ENCODE results near the gene NEB.

NEB gene

DNA sequence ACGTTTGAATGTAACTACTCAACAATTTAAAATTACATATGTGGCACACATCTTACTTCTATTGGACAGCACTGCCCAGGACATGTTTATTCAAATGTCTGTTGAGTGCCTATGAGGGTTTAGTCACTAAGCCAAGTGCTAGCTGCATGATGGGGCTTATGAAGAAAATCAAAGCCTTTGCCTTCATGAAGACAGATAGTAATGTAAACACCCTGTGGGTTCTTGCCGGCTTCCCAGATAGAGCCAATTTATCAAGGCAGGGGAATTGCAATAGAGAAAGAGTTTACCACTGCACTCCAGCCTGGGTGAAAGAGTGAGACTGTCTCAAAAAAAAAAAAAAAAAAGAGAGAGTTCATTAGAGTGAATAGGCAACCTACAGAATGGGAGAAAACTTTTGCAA lies 43.7 kb upstream of the NEB start:
- Histone ChIP-seq H3K4me1 (ENCODE audit: low read length) (no peaks in the 10 kb centered on the region), H3K79me2 (ENCODE audit: low read length) (no peaks in the 10 kb centered on the region), H3F3A (ENCODE audit: insufficient read depth, low read length) (no peaks in the 10 kb centered on the region), H2AFZ (ENCODE audit: low read length) (no peak overlapping the region), H3K9ac (ENCODE audit: low read length) (no peak overlapping the region), H3K27ac (ENCODE audit: low read length) (no peak overlapping the region), H3K4me3 (ENCODE audit: low read length) (no peak overlapping the region), H3K4me2 (ENCODE audit: low read depth, low read length) (no peak overlapping the region), H3K36me3 (replicated peaks; ENCODE audit: insufficient read depth, low read length) (no peaks in the 10 kb centered on the region; the same call in 1 of the 2 replicates), H3K9me2 (replicated peaks; ENCODE audit: insufficient read depth, low read length) (no peaks in the 10 kb centered on the region), H3K9me3 (replicated peaks; ENCODE audit: insufficient read depth, low read length) (no peaks in the 10 kb centered on the region), H3K27me3 (replicated peaks; ENCODE audit: insufficient read depth, low read length) (no peaks in the 10 kb centered on the region), H4K20me1 (ENCODE audit: insufficient read depth, low read length) (no peaks in the 10 kb centered on the region)
- TF ChIP-seq EZH2 (optimal IDR thresholded peaks at IDR 0.05; ENCODE audit: low read depth, low read length) (no peak), EZH2phosphoT487 (IDR thresholded peaks at IDR 0.05; ENCODE audit: low read length) (no peak)
- TF ChIP-seq, protein P1, sequence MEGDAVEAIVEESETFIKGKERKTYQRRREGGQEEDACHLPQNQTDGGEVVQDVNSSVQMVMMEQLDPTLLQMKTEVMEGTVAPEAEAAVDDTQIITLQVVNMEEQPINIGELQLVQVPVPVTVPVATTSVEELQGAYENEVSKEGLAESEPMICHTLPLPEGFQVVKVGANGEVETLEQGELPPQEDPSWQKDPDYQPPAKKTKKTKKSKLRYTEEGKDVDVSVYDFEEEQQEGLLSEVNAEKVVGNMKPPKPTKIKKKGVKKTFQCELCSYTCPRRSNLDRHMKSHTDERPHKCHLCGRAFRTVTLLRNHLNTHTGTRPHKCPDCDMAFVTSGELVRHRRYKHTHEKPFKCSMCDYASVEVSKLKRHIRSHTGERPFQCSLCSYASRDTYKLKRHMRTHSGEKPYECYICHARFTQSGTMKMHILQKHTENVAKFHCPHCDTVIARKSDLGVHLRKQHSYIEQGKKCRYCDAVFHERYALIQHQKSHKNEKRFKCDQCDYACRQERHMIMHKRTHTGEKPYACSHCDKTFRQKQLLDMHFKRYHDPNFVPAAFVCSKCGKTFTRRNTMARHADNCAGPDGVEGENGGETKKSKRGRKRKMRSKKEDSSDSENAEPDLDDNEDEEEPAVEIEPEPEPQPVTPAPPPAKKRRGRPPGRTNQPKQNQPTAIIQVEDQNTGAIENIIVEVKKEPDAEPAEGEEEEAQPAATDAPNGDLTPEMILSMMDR (IDR thresholded peaks at IDR 0.05; ENCODE audit: low read length) = no peak
- no peak for DNase-seq

DNA sequence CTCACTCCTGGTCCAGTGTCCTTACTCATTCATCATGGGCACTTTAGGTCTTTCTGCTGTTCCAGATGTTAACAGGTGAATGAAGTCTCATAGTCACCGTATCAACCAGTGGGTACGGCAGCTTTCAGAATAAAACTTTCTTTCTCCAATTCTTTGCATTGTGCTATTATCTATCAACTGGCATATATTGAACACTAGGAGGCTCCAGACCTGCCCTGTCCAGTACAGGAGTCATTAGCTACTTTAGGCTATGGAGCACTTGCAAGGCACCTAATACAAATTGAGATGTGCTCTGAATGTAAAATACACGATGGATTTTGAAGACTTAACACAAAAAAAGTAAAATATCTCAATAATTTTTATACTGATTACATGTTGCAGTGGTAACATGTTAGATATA lies 43.2 kb upstream of the NEB start:
- TF ChIP-seq, protein P1 (IDR thresholded peaks at IDR 0.05; ENCODE audit: low read length) = 0 out of 2 replicates have a peak, but pooled peaks have one; percentile 3
- TF ChIP-seq EZH2phosphoT487 (IDR thresholded peaks at IDR 0.05; ENCODE audit: low read length) (no peak), EZH2 (optimal IDR thresholded peaks at IDR 0.05; ENCODE audit: low read depth, low read length) (no peak)

DNA sequence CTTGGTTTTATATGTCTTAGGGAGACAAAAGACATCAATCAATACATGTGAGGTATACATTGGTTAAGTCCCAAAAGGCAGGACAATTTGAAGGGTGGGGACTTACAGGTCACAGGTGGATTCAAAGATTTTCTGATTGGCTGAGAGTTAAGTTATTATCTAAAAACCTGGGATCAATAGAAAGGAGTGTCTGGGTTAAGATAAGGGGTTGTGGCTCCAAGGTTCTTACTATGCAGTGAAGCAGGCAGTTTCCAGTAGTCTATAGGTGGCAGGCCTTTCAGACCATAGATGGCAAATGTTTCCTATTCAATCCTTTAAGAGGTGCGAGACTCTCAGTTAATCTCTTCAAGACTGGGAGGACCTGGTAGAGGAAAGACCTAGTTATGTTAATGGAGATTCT lies 42.1 kb upstream of the NEB start:
- Histone ChIP-seq H3K4me3 (ENCODE audit: low read length) (no peak overlapping the region), H3F3A (ENCODE audit: insufficient read depth, low read length) (peaks cover 1% of the 10 kb centered on the region; the same call in 1 of the 2 replicates), H3K4me2 (ENCODE audit: low read depth, low read length) (no peak overlapping the region), H3K9ac (ENCODE audit: low read length) (no peak overlapping the region), H3K79me2 (ENCODE audit: low read length) (no peaks in the 10 kb centered on the region), H3K27ac (ENCODE audit: low read length) (no peak overlapping the region), H2AFZ (ENCODE audit: low read length) (no peak overlapping the region), H3K9me2 (replicated peaks; ENCODE audit: insufficient read depth, low read length) (no peaks in the 10 kb centered on the region), H3K4me1 (ENCODE audit: low read length) (peaks cover 12% of the 10 kb centered on the region), H3K9me3 (replicated peaks; ENCODE audit: insufficient read depth, low read length) (no peaks in the 10 kb centered on the region), H3K27me3 (replicated peaks; ENCODE audit: insufficient read depth, low read length) (no peaks in the 10 kb centered on the region), H4K20me1 (ENCODE audit: insufficient read depth, low read length) (no peaks in the 10 kb centered on the region), H3K36me3 (replicated peaks; ENCODE audit: insufficient read depth, low read length) (no peaks in the 10 kb centered on the region; the same call in 1 of the 2 replicates)
- no peak for DNase-seq
- TF ChIP-seq EZH2 (optimal IDR thresholded peaks at IDR 0.05; ENCODE audit: low read depth, low read length) (no peak), EZH2phosphoT487 (IDR thresholded peaks at IDR 0.05; ENCODE audit: low read length) (no peak)
- TF ChIP-seq, protein P1 (IDR thresholded peaks at IDR 0.05; ENCODE audit: low read length) = no peak

More for the DNA sequence above, 43.2 kb upstream of the NEB start:
- Histone ChIP-seq H3K27me3 (replicated peaks; ENCODE audit: insufficient read depth, low read length) (no peaks in the 10 kb centered on the region), H3K9ac (ENCODE audit: low read length) (no peak overlapping the region), H3K4me3 (ENCODE audit: low read length) (no peak overlapping the region), H3F3A (ENCODE audit: insufficient read depth, low read length) (no peaks in the 10 kb centered on the region), H3K79me2 (ENCODE audit: low read length) (no peaks in the 10 kb centered on the region), H3K27ac (ENCODE audit: low read length) (no peak overlapping the region), H3K9me2 (replicated peaks; ENCODE audit: insufficient read depth, low read length) (no peaks in the 10 kb centered on the region), H3K36me3 (replicated peaks; ENCODE audit: insufficient read depth, low read length) (no peaks in the 10 kb centered on the region; the same call in 1 of the 2 replicates), H3K4me2 (ENCODE audit: low read depth, low read length) (no peak overlapping the region), H2AFZ (ENCODE audit: low read length) (no peak overlapping the region), H4K20me1 (ENCODE audit: insufficient read depth, low read length) (no peaks in the 10 kb centered on the region), H3K4me1 (ENCODE audit: low read length) (peaks cover under 1% of the 10 kb centered on the region; the same call in 1 of the 2 replicates), H3K9me3 (replicated peaks; ENCODE audit: insufficient read depth, low read length) (no peaks in the 10 kb centered on the region)
- DNase-seq = no peak

Measured in MM.1S (cell line).